Effector memory CD4-positive, alpha-beta T cell (primary cell): ENCODE results near the gene ZNF423.

ENCODE experiments used
- DNase-seq, 3 donors: peaks; one replicate each; pipeline ENCODE4 v3.0.0-alpha.2; 2020
- H3K27ac ChIP-seq: 2 replicates; pipeline ENCODE4 v1.7.0; 2013; ENCODE audit warnings: mild to moderate bottlenecking, low read length, moderate library complexity; ENCODE audit not compliant: insufficient read depth, poor library complexity, severe bottlenecking
- H3K27me3 ChIP-seq: replicated peaks from 2 replicates; pipeline ENCODE4 v1.7.0; 2013; ENCODE audit warnings: mild to moderate bottlenecking, low read length; ENCODE audit not compliant: insufficient read depth, control insufficient read depth, poor library complexity, severe bottlenecking
- H3K36me3 ChIP-seq: 2 replicates; pipeline ENCODE4 v1.7.0; 2013; ENCODE audit warnings: mild to moderate bottlenecking, low read length, moderate library complexity; ENCODE audit not compliant: control insufficient read depth, insufficient read depth
- H3K4me1 ChIP-seq: 2 replicates; pipeline ENCODE4 v1.7.0; 2013; ENCODE audit warnings: low read length, mild to moderate bottlenecking; ENCODE audit not compliant: control insufficient read depth, insufficient read depth, poor library complexity, severe bottlenecking
- H3K4me3 ChIP-seq: 2 replicates; pipeline ENCODE4 v1.7.0; 2013; ENCODE audit warnings: low read length, low read depth, mild to moderate bottlenecking; ENCODE audit not compliant: insufficient read depth, poor library complexity, severe bottlenecking
- H3K9me3 ChIP-seq: 2 replicates; pipeline ENCODE4 v1.7.0; 2013; ENCODE audit warnings: mild to moderate bottlenecking, low read length, moderate library complexity; ENCODE audit not compliant: control insufficient read depth

The ZNF423 gene

GRCh38 chr16:49811644-49812334 lies 44.1 kb downstream of the ZNF423 start:
- no peaks in the 10 kb centered on the region for H3K36me3 ChIP-seq
- no peak overlapping the region for H3K27ac ChIP-seq
- no peaks in the 10 kb centered on the region for H3K9me3 ChIP-seq
- no peak for DNase-seq
- no peak overlapping the region for H3K4me3 ChIP-seq
- no peaks in the 10 kb centered on the region for H3K4me1 ChIP-seq
- no peaks in the 10 kb centered on the region for H3K27me3 ChIP-seq

- no peak for DNase-seq
- Histone ChIP-seq H3K36me3 (no peaks in the 10 kb centered on the region), H3K9me3 (no peaks in the 10 kb centered on the region), H3K27ac (no peak overlapping the region), H3K27me3 (no peaks in the 10 kb centered on the region), H3K4me1 (no peaks in the 10 kb centered on the region), H3K4me3 (no peak overlapping the region)
Measured at GRCh38 chr16:49810831-49811230, 45.1 kb downstream of the ZNF423 start.

- no peaks in the 10 kb centered on the region for H3K27me3 ChIP-seq
- no peak for DNase-seq
- no peaks in the 10 kb centered on the region for H3K4me1 ChIP-seq
Measured at GRCh38 chr16:49809561-49809960, 46.4 kb downstream of the ZNF423 start.

GRCh38 chr16:49809062-49809461 lies 46.9 kb downstream of the ZNF423 start:
- Histone ChIP-seq H3K4me1 (no peaks in the 10 kb centered on the region), H3K9me3 (no peaks in the 10 kb centered on the region), H3K27me3 (no peaks in the 10 kb centered on the region), H3K4me3 (no peak overlapping the region), H3K27ac (no peak overlapping the region), H3K36me3 (no peaks in the 10 kb centered on the region)
- DNase-seq, result no peak

More at GRCh38 chr16:49809561-49809960, 46.4 kb downstream of the ZNF423 start:
- Histone ChIP-seq H3K9me3 (no peaks in the 10 kb centered on the region), H3K27ac (no peak overlapping the region), H3K36me3 (no peaks in the 10 kb centered on the region), H3K4me3 (no peak overlapping the region)

- DNase-seq, result no peak
Measured at GRCh38 chr16:49806446-49806845, 49.5 kb downstream of the ZNF423 start.

GRCh38 chr16:49801290-49801689 lies 54.6 kb downstream of the ZNF423 start:
- Histone ChIP-seq H3K36me3 (no peaks in the 10 kb centered on the region), H3K27ac (no peak overlapping the region), H3K27me3 (no peaks in the 10 kb centered on the region), H3K4me3 (no peak overlapping the region), H3K4me1 (no peaks in the 10 kb centered on the region), H3K9me3 (no peaks in the 10 kb centered on the region)
- DNase-seq, result no peak

More at GRCh38 chr16:49806446-49806845, 49.5 kb downstream of the ZNF423 start:
- Histone ChIP-seq H3K27me3 (no peaks in the 10 kb centered on the region), H3K4me1 (no peaks in the 10 kb centered on the region), H3K27ac (no peak overlapping the region), H3K36me3 (no peaks in the 10 kb centered on the region), H3K9me3 (no peaks in the 10 kb centered on the region), H3K4me3 (no peak overlapping the region)

- no peaks in the 10 kb centered on the region for H3K36me3 ChIP-seq
- H3K27me3 ChIP-seq, result no peaks in the 10 kb centered on the region
- no peak overlapping the region for H3K4me3 ChIP-seq
- no peaks in the 10 kb centered on the region for H3K4me1 ChIP-seq
- no peaks in the 10 kb centered on the region for H3K9me3 ChIP-seq
- no peak overlapping the region for H3K27ac ChIP-seq
- no peak for DNase-seq
Measured at GRCh38 chr16:49800876-49801275, 55.0 kb downstream of the ZNF423 start.

GRCh38 chr16:49800441-49800840 lies 55.5 kb downstream of the ZNF423 start:
- DNase-seq, result no peak
- Histone ChIP-seq H3K4me1 (no peaks in the 10 kb centered on the region), H3K27me3 (no peaks in the 10 kb centered on the region), H3K36me3 (no peaks in the 10 kb centered on the region), H3K27ac (no peak overlapping the region), H3K9me3 (no peaks in the 10 kb centered on the region), H3K4me3 (no peak overlapping the region)

- no peaks in the 10 kb centered on the region for H3K27me3 ChIP-seq
- no peaks in the 10 kb centered on the region for H3K4me1 ChIP-seq
- DNase-seq, result no peak
- no peak overlapping the region for H3K27ac ChIP-seq
- no peaks in the 10 kb centered on the region for H3K36me3 ChIP-seq
- no peak overlapping the region for H3K4me3 ChIP-seq
- no peaks in the 10 kb centered on the region for H3K9me3 ChIP-seq
Measured at GRCh38 chr16:49799172-49799571, 56.7 kb downstream of the ZNF423 start.

GRCh38 chr16:49795513-49795912 lies 60.4 kb downstream of the ZNF423 start:
- no peak for DNase-seq
- Histone ChIP-seq H3K27ac (no peak overlapping the region), H3K4me3 (no peak overlapping the region), H3K9me3 (no peaks in the 10 kb centered on the region), H3K27me3 (no peaks in the 10 kb centered on the region), H3K36me3 (no peaks in the 10 kb centered on the region), H3K4me1 (no peaks in the 10 kb centered on the region)
